CD14-positive monocyte (primary cell): ENCODE data around the gene MRPL23. TPM values are rescaled to one million over a fixed set of nuclear protein-coding genes. Genes with fewer than 3 reads are reported as not detected.

Experiments used
- DNase-seq, 3 donors: peaks; one replicate each; pipeline ENCODE4 v3.0.0-alpha.2; 2011 to 2022
- H2AFZ ChIP-seq: 2 replicates; pipeline ENCODE4 v1.6.0; 2012; ENCODE audit warnings: mild to moderate bottlenecking, low read depth, low read length, inconsistent platforms; ENCODE audit not compliant: insufficient read depth, poor library complexity, severe bottlenecking
- H3K27ac ChIP-seq, 2 donors: 1 replicate in 1 of 2; 2 replicates in 1 of 2; pipeline ENCODE4 v1.5.1; 2012 to 2013; ENCODE audit warnings: low read length in 2 of 2, control low read depth in 1 of 2, inconsistent platforms in 1 of 2, low read depth in 1 of 2, mild to moderate bottlenecking in 1 of 2
- H3K27me3 ChIP-seq, 2 donors: one replicate each; pipeline versions ENCODE4 v1.6.0 to v1.6.1; 2011 to 2013; ENCODE audit warnings: low read length in 2 of 2; ENCODE audit not compliant: control insufficient read depth in 2 of 2, insufficient read depth in 2 of 2
- H3K36me3 ChIP-seq, 2 donors: replicated peaks in 1 of 2; 1 replicate in 1 of 2; 2 replicates in 1 of 2; pipeline versions ENCODE4 v1.5.1 to v1.6.1; 2012 to 2013; ENCODE audit warnings: low read length in 2 of 2, control low read depth in 1 of 2, inconsistent platforms in 1 of 2, mild to moderate bottlenecking in 1 of 2; ENCODE audit not compliant: insufficient read depth in 2 of 2, control insufficient read depth in 1 of 2
- H3K4me1 ChIP-seq, 2 donors: 1 replicate in 1 of 2; 2 replicates in 1 of 2; pipeline versions ENCODE4 v1.5.1 to v1.6.1; 2012 to 2013; ENCODE audit warnings: low read length in 2 of 2, control low read depth in 1 of 2, inconsistent platforms in 1 of 2, mild to moderate bottlenecking in 1 of 2, moderate library complexity in 1 of 2; ENCODE audit not compliant: insufficient read depth in 2 of 2, control insufficient read depth in 1 of 2
- H3K4me2 ChIP-seq: replicated peaks from 2 replicates; pipeline ENCODE3; 2012; ENCODE audit warnings: low read length, moderate library complexity, mild to moderate bottlenecking; ENCODE audit not compliant: poor library complexity, severe bottlenecking; ENCODE audit errors: extremely low read depth
- H3K4me3 ChIP-seq, 3 experiments: fragments of 200-600 bp in 1 of 3; sonication (generic) in 1 of 3; replicated peaks in 1 of 3; 1 replicate in 2 of 3; 2 replicates in 1 of 3; pipeline ENCODE4 v1.5.1; 2011 to 2013; ENCODE audit warnings: low read length in 3 of 3, mild to moderate bottlenecking in 3 of 3, control low read depth in 2 of 3, low read depth in 2 of 3, inconsistent platforms in 1 of 3, moderate library complexity in 1 of 3
- H3K79me2 ChIP-seq: 2 replicates; pipeline ENCODE4 v1.6.0; 2012; ENCODE audit warnings: mild to moderate bottlenecking, control low read depth, inconsistent platforms, low read length, moderate library complexity; ENCODE audit not compliant: insufficient read depth
- H3K9ac ChIP-seq: 2 replicates; pipeline ENCODE4 v1.6.0; 2017; ENCODE audit warnings: low read length, mild to moderate bottlenecking; ENCODE audit not compliant: insufficient read depth, poor library complexity, severe bottlenecking
- H3K9me3 ChIP-seq, 2 donors: replicated peaks in 1 of 2; 1 replicate in 1 of 2; 2 replicates in 1 of 2; pipeline versions ENCODE4 v1.5.1 to v1.6.1; 2012 to 2013; ENCODE audit warnings: low read length in 2 of 2, control low read depth in 1 of 2; ENCODE audit not compliant: control insufficient read depth in 1 of 2, insufficient read depth in 1 of 2
- H4K20me1 ChIP-seq: 2 replicates; pipeline ENCODE4 v1.6.0; 2012; ENCODE audit warnings: mild to moderate bottlenecking, low read length, control low read depth, moderate library complexity; ENCODE audit not compliant: insufficient read depth
- H3K27ac Mint-ChIP-seq, 7 donors: one replicate each; pipeline ENCODE4 v1.8.0; 2020; ENCODE audit warnings: mild to moderate bottlenecking in 7 of 7, mixed read lengths in 7 of 7, moderate library complexity in 6 of 7, inconsistent platforms in 2 of 7
- H3K27me3 Mint-ChIP-seq, 3 donors: one replicate each; pipeline ENCODE4 v1.8.0; 2021 to 2022; ENCODE audit warnings: low read depth in 3 of 3, mild to moderate bottlenecking in 3 of 3, mixed read lengths in 3 of 3, moderate library complexity in 3 of 3, inconsistent platforms in 1 of 3
- H3K36me3 Mint-ChIP-seq, 2 donors: one replicate each; pipeline ENCODE4 v1.8.0; 2020; ENCODE audit warnings: mixed read lengths in 2 of 2, inconsistent platforms in 1 of 2, mild to moderate bottlenecking in 1 of 2
- H3K4me1 Mint-ChIP-seq: one replicate; pipeline ENCODE4 v1.8.0; 2020; ENCODE audit warnings: mild to moderate bottlenecking, mixed read lengths
- H3K4me3 Mint-ChIP-seq, 2 donors: one replicate each; pipeline ENCODE4 v1.8.0; 2020; ENCODE audit warnings: mild to moderate bottlenecking in 2 of 2, mixed read lengths in 2 of 2, moderate library complexity in 1 of 2
- H3K9me3 Mint-ChIP-seq, 7 donors: one replicate each; pipeline ENCODE4 v1.8.0; 2020 to 2022; ENCODE audit warnings: mixed read lengths in 7 of 7, mild to moderate bottlenecking in 6 of 7, moderate library complexity in 6 of 7, inconsistent platforms in 2 of 7
- CTCF ChIP-seq: fragments of 200-600 bp; IDR thresholded peaks from one replicate; pipeline ENCODE4 v1.8.0; 2022; ENCODE audit warnings: antibody characterized with exemption, mild to moderate bottlenecking
- WGBS: methylation state at CpG from one replicate; pipeline ENCODE4 v1.1.5; 2013; ENCODE audit warnings: missing lambda C conversion rate; ENCODE audit not compliant: insufficient coverage; 5-methylcytosine and 5-hydroxymethylcytosine counted together
- intact Hi-C, 2 donors: fragments of 100-400 bp; cut with micrococcal nuclease; formaldehyde crosslinking; loops; one replicate each; pipeline versions ENCODE4 v1.15.0 to v1.15.1; 2023
- polyA plus RNA-seq, 3 donors: library from polyadenylated mRNA; depleted of rRNA in 1 of 3; unstranded in 2 of 3; stranded (reverse) in 1 of 3; fragments of 300-500 nt in 2 of 3; fragments of >200 nt in 1 of 3; fragmentation: Illumina TruSeq in 2 of 3; gene quantifications; 1 replicate in 2 of 3; 2 replicates in 1 of 3; pipeline ENCODE4 v1.2.3, GENCODE V29; 2012 to 2021

Gene MRPL23
- polyA plus RNA-seq, 3 donors = 19.3 to 109 (median 51.1) TPM

DNA sequence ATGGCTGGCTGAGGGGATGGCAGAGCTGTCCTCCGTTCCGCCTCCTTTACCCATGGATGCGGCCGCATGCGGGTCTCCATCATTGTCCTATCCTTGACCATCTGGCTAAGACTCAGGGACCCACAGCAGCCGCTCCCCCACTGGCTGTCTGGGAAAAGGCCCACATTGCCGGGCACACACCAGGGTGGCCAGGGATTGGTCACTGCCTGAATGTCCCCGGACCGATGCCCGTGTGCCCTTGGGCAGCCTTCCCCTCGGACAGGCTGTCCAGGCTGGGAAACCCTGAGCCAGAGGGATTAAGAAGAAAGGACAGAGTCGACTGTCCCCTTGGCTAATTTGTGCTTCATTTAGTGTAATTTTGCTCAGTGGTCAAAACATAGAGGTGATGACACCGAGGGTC, 28.1 kb downstream of the MRPL23 start:
- Histone ChIP-seq H3K27me3 (no peaks in the 10 kb centered on the region), H3K36me3 (no peaks in the 10 kb centered on the region), H3K79me2 (no peaks in the 10 kb centered on the region), H3K9ac (no peak overlapping the region), H3K4me1 (no peaks in the 10 kb centered on the region), H3K27ac (no peak overlapping the region), H4K20me1 (no peaks in the 10 kb centered on the region), H3K4me2 (no peak overlapping the region), H3K4me3 (no peak overlapping the region), H2AFZ (no peak overlapping the region), H3K9me3 (no peaks in the 10 kb centered on the region)
- Mint-ChIP-seq H3K27me3 (peaks cover 0 to 2% (median 0%) of the 10 kb centered on the region in 3 donors), H3K4me3 (no peak overlapping the region), H3K9me3 (no peaks in the 10 kb centered on the region), H3K27ac (no peak overlapping the region), H3K36me3 (no peaks in the 10 kb centered on the region), H3K4me1 (no peaks in the 10 kb centered on the region)
- DNase-seq = no peak
- WGBS = no CpG with 5 or more reads among the region's 13 CpGs
- TF ChIP-seq CTCF = no peak
- intact Hi-C loops = no loop called here

DNA sequence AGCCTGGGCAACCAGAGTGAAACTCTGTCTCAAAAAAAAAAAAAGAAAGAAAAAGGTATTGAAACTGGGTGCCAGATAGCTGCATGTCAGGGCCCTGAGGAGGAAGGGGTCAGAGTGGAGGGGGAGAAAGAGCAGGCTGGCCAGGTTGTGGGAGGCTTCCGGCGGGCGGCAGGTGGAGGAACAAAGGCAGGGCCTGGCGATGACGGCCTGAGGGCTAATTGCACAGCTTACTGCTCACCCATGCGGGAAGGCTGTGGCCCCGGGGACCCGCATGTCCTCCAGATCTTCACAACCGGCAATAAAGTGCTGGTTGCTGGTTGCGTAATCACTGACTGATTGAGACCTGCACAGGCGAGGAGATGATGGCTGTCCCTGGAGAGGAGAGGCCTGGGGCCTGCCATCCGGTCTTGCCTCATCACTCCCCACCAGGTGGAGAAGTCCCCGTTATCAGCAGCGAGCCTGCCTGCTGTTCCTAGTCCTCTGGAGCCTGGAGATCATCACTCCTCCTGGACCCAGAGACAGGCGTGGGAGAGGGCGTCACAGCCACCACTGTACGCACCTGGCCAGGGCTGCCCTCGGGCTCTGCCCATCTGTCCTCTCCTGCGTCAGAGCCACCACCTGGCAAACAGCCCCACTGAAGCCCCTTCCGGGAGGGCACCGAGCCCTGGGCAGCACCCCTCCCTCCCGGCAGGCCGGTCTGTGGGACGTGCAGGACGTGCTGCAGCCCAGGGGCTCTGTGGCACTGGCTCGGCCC, 31.8 kb downstream of the MRPL23 start:
- Mint-ChIP-seq H3K9me3 (no peaks in the 10 kb centered on the region), H3K4me3 (no peak overlapping the region), H3K36me3 (no peaks in the 10 kb centered on the region), H3K27me3 (no peaks in the 10 kb centered on the region), H3K27ac (no peak overlapping the region), H3K4me1 (no peaks in the 10 kb centered on the region)
- H3K36me3 ChIP-seq = no peaks in the 10 kb centered on the region
- no peak overlapping the region for H3K9ac ChIP-seq
- H3K4me1 ChIP-seq = no peaks in the 10 kb centered on the region
- H3K79me2 ChIP-seq = no peaks in the 10 kb centered on the region
- DNase-seq = no peak
- WGBS = no CpG with 5 or more reads among the region's 26 CpGs
- no peaks in the 10 kb centered on the region for H3K27me3 ChIP-seq
- no peak overlapping the region for H3K4me2 ChIP-seq
- no peak overlapping the region for H3K27ac ChIP-seq
- no peak for TF ChIP-seq CTCF
- H3K9me3 ChIP-seq = no peaks in the 10 kb centered on the region
- no peak overlapping the region for H3K4me3 ChIP-seq
- intact Hi-C loops = no loop called here
- H4K20me1 ChIP-seq = no peaks in the 10 kb centered on the region
- H2AFZ ChIP-seq = no peak overlapping the region
